Smooth muscle cell (in vitro differentiated cells): Measurements from ENCODE around the gene GRK6. TPM values are rescaled to one million over a fixed set of nuclear protein-coding genes. Genes with fewer than 3 reads are reported as not detected.

Experiments used
- DNase-seq: peaks from one replicate; lab custom pipeline; 2025; ENCODE audit not compliant: unreplicated experiment; lab: John Stamatoyannopoulos, UW
- H2AFZ ChIP-seq: fragments of 200-600 bp; sonication (generic); 2 replicates; pipeline ENCODE4 v1.6.0; 2016; ENCODE audit warnings: antibody characterized with exemption, low read depth, mild to moderate bottlenecking
- H3F3A ChIP-seq: fragments of 200-600 bp; sonication (generic); 2 replicates; pipeline ENCODE4 v1.6.0; 2017; ENCODE audit warnings: antibody characterized with exemption, low read depth
- H3K27ac ChIP-seq: fragments of 200-600 bp; sonication (generic); 2 replicates; pipeline ENCODE4 v1.5.1; 2016; ENCODE audit warnings: low read depth, mild to moderate bottlenecking
- H3K27me3 ChIP-seq: fragments of 200-600 bp; sonication (generic); 2 replicates; pipeline ENCODE4 v1.6.1; 2016; ENCODE audit warnings: low read depth, mild to moderate bottlenecking
- H3K36me3 ChIP-seq: fragments of 200-600 bp; sonication (generic); 2 replicates; pipeline ENCODE4 v1.5.1; 2016; ENCODE audit warnings: low read depth
- H3K4me1 ChIP-seq: fragments of 200-600 bp; sonication (generic); 2 replicates; pipeline ENCODE4 v1.5.1; 2016; ENCODE audit warnings: low read depth
- H3K4me2 ChIP-seq: fragments of 200-600 bp; sonication (generic); 2 replicates; pipeline ENCODE4 v1.6.0; 2016; ENCODE audit warnings: mild to moderate bottlenecking
- H3K4me3 ChIP-seq: fragments of 200-600 bp; sonication (generic); 2 replicates; pipeline ENCODE4 v1.5.1; 2016; ENCODE audit warnings: mild to moderate bottlenecking
- H3K79me2 ChIP-seq: fragments of 200-600 bp; sonication (generic); 2 replicates; pipeline ENCODE4 v1.6.0; 2016; ENCODE audit warnings: low read depth, mild to moderate bottlenecking
- H3K9ac ChIP-seq: fragments of 200-600 bp; sonication (generic); 2 replicates; pipeline ENCODE4 v1.6.0; 2016; ENCODE audit warnings: low read depth
- H3K9me3 ChIP-seq: fragments of 200-600 bp; sonication (generic); replicated peaks from 2 replicates; pipeline ENCODE4 v1.5.1; 2016; ENCODE audit warnings: low read depth
- H4K20me1 ChIP-seq: fragments of 200-600 bp; sonication (generic); 2 replicates; pipeline ENCODE4 v1.6.0; 2016; ENCODE audit warnings: low read depth
- CTCF ChIP-seq: fragments of 200-600 bp; sonication (generic); IDR thresholded peaks from 2 replicates; pipeline ENCODE4 v1.5.1; 2017; ENCODE audit warnings: borderline replicate concordance, mild to moderate bottlenecking, antibody characterized with exemption; ENCODE audit not compliant: insufficient read depth, poor library complexity, severe bottlenecking
- WGBS: methylation state at CpG from one replicate; pipeline ENCODE4 v1.1.7; 2016; ENCODE audit warnings: low lambda C conversion rate; 5-methylcytosine and 5-hydroxymethylcytosine counted together
- polyA plus RNA-seq: library from polyadenylated mRNA; unstranded; fragments of >200 nt; fragmentation: Nextera tagmentation; extraction: Ambion mirVana; gene quantifications from 2 replicates; pipeline ENCODE4 v1.2.1, GENCODE V29; 2016
- total RNA-seq: library from RNA; depleted of rRNA; stranded (reverse); fragments of >200 nt; gene quantifications from 2 replicates; pipeline ENCODE4 v1.2.3, GENCODE V29; 2014

Gene GRK6
- total and polyA plus RNA-seq, 2 experiments from 2014 or later: 20.8 to 28.5 TPM

- Histone ChIP-seq H4K20me1 (peaks cover 12% of the 10 kb centered on the region), H3K9me3 (no peaks in the 10 kb centered on the region), H3F3A (peaks cover 9% of the 10 kb centered on the region), H3K9ac (no peak overlapping the region), H3K4me1 (peaks cover 13% of the 10 kb centered on the region), H2AFZ (no peak overlapping the region), H3K4me2 (no peak overlapping the region), H3K27ac (no peak overlapping the region), H3K4me3 (no peak overlapping the region), H3K79me2 (no peaks in the 10 kb centered on the region), H3K36me3 (no peaks in the 10 kb centered on the region), H3K27me3 (no peaks in the 10 kb centered on the region)
- DNase-seq: no peak
- TF ChIP-seq CTCF: no peak
- 92% methylated on average over 7 of the region's 7 CpGs for WGBS
These were observed 17.9 kb downstream of the GRK6 start for GRCh38 chr5:177444106-177445051.

DNA sequence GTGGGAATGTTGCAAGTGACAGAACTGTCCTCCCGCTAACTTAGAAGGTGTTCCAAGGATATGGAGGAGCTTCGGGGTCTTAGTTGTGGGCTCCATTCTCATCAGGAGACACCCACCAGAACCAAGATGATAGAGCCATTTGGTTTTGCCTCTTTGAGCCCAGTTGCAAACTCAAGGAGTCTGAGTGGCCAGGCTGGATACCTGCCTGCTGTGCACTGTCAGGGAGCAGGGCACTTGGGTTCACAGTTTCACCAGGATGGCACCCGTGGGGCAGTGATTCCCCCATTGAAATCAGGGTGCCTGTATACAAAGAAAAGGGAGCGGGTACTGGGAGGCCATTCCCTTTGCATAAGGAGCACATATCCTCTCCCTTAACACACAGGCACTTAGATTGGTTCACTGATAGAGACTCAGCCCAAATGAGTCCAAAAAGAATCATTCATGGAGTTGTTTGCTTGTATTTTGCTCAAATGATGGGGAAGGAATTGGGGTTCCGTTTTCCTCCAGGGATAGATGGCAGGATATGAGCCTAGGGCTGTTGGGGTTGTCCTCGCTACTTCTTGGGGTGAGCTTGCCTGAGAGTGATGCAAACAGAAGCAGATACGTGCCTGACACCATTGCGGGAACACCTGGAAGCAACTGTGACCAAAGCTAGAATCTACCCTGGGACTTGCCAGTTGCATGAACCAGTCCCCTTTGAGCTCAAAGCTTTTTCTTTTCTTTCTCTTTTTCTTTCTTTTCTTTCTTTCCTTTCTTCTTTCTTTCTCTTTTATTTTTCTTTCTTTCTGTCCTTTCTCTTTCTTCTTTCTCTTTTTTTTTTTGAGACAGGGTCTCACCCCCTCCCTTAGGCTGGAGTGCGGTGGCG lies 18.8 kb downstream of the GRK6 start:
- Histone ChIP-seq H3K4me3 (peak overlapping the region; percentile 85), H3K36me3 (no peaks in the 10 kb centered on the region), H4K20me1 (peaks cover 12% of the 10 kb centered on the region), H3F3A (peaks cover 9% of the 10 kb centered on the region), H3K4me2 (peak overlapping the region; percentile 97), H3K27ac (no peak overlapping the region), H3K4me1 (peaks cover 13% of the 10 kb centered on the region), H2AFZ (no peak overlapping the region), H3K27me3 (no peaks in the 10 kb centered on the region), H3K9me3 (no peaks in the 10 kb centered on the region), H3K9ac (no peak overlapping the region), H3K79me2 (no peaks in the 10 kb centered on the region)
- DNase-seq: no peak
- WGBS: 78% methylated on average over 10 of the region's 10 CpGs
- no peak for TF ChIP-seq CTCF

DNA sequence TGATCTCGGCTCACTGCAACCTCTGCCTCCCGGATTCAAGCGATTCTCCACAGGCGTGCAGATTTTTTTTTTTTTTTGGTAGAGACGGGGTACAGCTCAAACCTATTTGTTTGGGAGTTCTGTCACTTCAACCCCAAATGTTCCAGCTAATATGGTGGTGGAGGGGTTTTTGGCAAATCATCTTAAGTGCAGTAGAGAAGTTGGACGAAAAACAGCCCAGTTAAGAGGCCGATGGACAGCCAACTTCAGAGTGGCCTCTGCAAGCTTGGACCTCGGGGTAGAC lies 19.4 kb downstream of the GRK6 start:
- peak overlapping the region; percentile 97 for H3K4me2 ChIP-seq
- H3K9me3 ChIP-seq: no peaks in the 10 kb centered on the region
- H3K27me3 ChIP-seq: no peaks in the 10 kb centered on the region
- 45% methylated on average over 8 of the region's 8 CpGs for WGBS
- no peak for TF ChIP-seq CTCF
- H3K79me2 ChIP-seq: no peaks in the 10 kb centered on the region
- peaks cover 12% of the 10 kb centered on the region for H4K20me1 ChIP-seq
- peak overlapping the region; percentile 85 for H3K4me3 ChIP-seq
- DNase-seq: no peak
- peaks cover 13% of the 10 kb centered on the region for H3K4me1 ChIP-seq
- H3F3A ChIP-seq: peaks cover 9% of the 10 kb centered on the region
- H3K36me3 ChIP-seq: no peaks in the 10 kb centered on the region
- no peak overlapping the region for H3K9ac ChIP-seq
- no peak overlapping the region for H2AFZ ChIP-seq
- no peak overlapping the region for H3K27ac ChIP-seq
